A549 (cell line): ENCODE measurements around the gene PTPRD.

Source experiments
- CTCF ChIP-seq: fragments of >200 bp; sonication (Bioruptor Twin); formaldehyde crosslinking; IDR thresholded peaks from 3 replicates; pipeline ENCODE4 v1.5.1; 2016
- EP300 ChIP-seq, 2 experiments: fragments of >200 bp; sonication (Bioruptor Twin); formaldehyde crosslinking; IDR thresholded peaks; 2 replicates in 1 of 2; 3 replicates in 1 of 2; pipeline ENCODE4 v1.6.1; 2016 to 2017
- HEYL ChIP-seq: fragments of 250-450 bp; sonication (Bioruptor Pico); IDR thresholded peaks from 2 replicates; pipeline ENCODE4 v1.8.0; 2021; ENCODE audit warnings: mild to moderate bottlenecking, moderate library complexity
- JUN ChIP-seq, 2 experiments: fragments of >200 bp; sonication (Bioruptor Twin); formaldehyde crosslinking; IDR thresholded peaks; 2 replicates in 1 of 2; 3 replicates in 1 of 2; pipeline ENCODE4 v1.6.1; 2016 to 2017
- KDM1A ChIP-seq: fragments of 200-600 bp; sonication (generic); IDR thresholded peaks from 2 replicates; pipeline ENCODE4 v1.6.1; 2016; ENCODE audit warnings: low read depth, mild to moderate bottlenecking
- POLR2A ChIP-seq: IDR thresholded peaks from 2 replicates; pipeline ENCODE4 v1.6.1; 2012; ENCODE audit warnings: mild to moderate bottlenecking, low read length

GRCh38 chr9:8800196-8800595, 1812.6 kb downstream of the PTPRD start:
- no peak for TF ChIP-seq CTCF
- no peak for TF ChIP-seq POLR2A
- no peak for TF ChIP-seq EP300 (IDR thresholded peaks at IDR 0.05)
- TF ChIP-seq HEYL: no peak
- TF ChIP-seq JUN (IDR thresholded peaks at IDR 0.05): no peak
- no peak for TF ChIP-seq KDM1A
